OCI-LY3 (cell line): ENCODE results near the gene STK32A.
"Not testable (repeated sequence)": the region's sequence is repeated elsewhere in the genome, so short reads cannot be mapped to it uniquely, and the experiment has no call there.

Source experiments
- H2AFZ ChIP-seq: fragments of 200-600, 300-600 bp; shearing (Covaris generic); 2 replicates; pipeline ENCODE4 v1.6.0; 2014; ENCODE audit warnings: antibody characterized with exemption, low read depth, low read length
- H3K27ac ChIP-seq: fragments of 200-600, 300-600 bp; sonication (generic); 2 replicates; pipeline ENCODE4 v1.5.1; 2014; ENCODE audit warnings: mild to moderate bottlenecking, low read length, moderate library complexity, mixed read lengths
- H3K27me3 ChIP-seq: fragments of 200-600, 300-600 bp; sonication (generic); 2 replicates; pipeline ENCODE4 v1.6.1; 2014; ENCODE audit warnings: low read depth, low read length, mixed read lengths
- H3K36me3 ChIP-seq: fragments of 200-600, 300-600 bp; sonication (generic); replicated peaks from 2 replicates; pipeline ENCODE3; 2014; ENCODE audit warnings: low read depth, low read length, mixed read lengths
- H3K4me1 ChIP-seq: fragments of 300-600, 200-600 bp; sonication (generic); 2 replicates; pipeline ENCODE4 v1.6.1; 2014; ENCODE audit warnings: low read length, mixed read lengths
- H3K4me2 ChIP-seq: fragments of 200-600, 300-600 bp; sonication (generic); 2 replicates; pipeline ENCODE4 v1.6.1; 2014; ENCODE audit warnings: low read length, mixed read lengths
- H3K4me3 ChIP-seq: fragments of 300-600, 200-600 bp; sonication (generic); 2 replicates; pipeline ENCODE4 v1.5.1; 2014; ENCODE audit warnings: antibody characterized with exemption, mild to moderate bottlenecking, low read length, moderate library complexity
- H3K79me2 ChIP-seq: fragments of 300-600, 200-600 bp; shearing (Covaris generic); 2 replicates; pipeline ENCODE4 v1.6.1; 2014; ENCODE audit warnings: mild to moderate bottlenecking, low read length, mixed read lengths
- H3K9ac ChIP-seq: fragments of 300-600, 200-600 bp; shearing (Covaris generic); 2 replicates; pipeline ENCODE4 v1.6.0; 2014; ENCODE audit warnings: mild to moderate bottlenecking, low read length, moderate library complexity
- H3K9me3 ChIP-seq: fragments of 200-600, 300-600 bp; shearing (Covaris generic); 2 replicates; pipeline ENCODE4 v1.6.1; 2014; ENCODE audit warnings: low read length, mixed read lengths; ENCODE audit not compliant: insufficient read depth
- H4K20me1 ChIP-seq: fragments of 200-600, 300-600 bp; sonication (generic); 2 replicates; pipeline ENCODE4 v1.6.1; 2016; ENCODE audit warnings: low read length, mixed read lengths; ENCODE audit not compliant: insufficient read depth
- CTCF ChIP-seq: fragments of 200-600, 300-600 bp; sonication (generic); IDR thresholded peaks from 2 replicates; pipeline ENCODE4 v1.5.1; 2014; ENCODE audit warnings: antibody characterized with exemption, low read length, low read depth
- EZH2phosphoT487 ChIP-seq: fragments of 200-600 bp; shearing (Covaris generic); IDR thresholded peaks from 2 replicates; pipeline ENCODE4 v1.6.1; 2018; ENCODE audit warnings: antibody characterized with exemption, mixed run types, low read depth

Gene STK32A

GRCh38 chr5:147240266-147240985, 5.6 kb downstream of the STK32A start:
- H3K36me3 ChIP-seq, result no peaks in the 10 kb centered on the region
- H3K4me3 ChIP-seq, result no peak overlapping the region
- H3K9ac ChIP-seq, result no peak overlapping the region
- no peak overlapping the region for H3K4me2 ChIP-seq
- H2AFZ ChIP-seq, result no peak overlapping the region
- TF ChIP-seq EZH2phosphoT487 (no peak), CTCF (no peak)
- H3K27ac ChIP-seq, result no peak overlapping the region
- H3K79me2 ChIP-seq, result no peaks in the 10 kb centered on the region
- no peaks in the 10 kb centered on the region for H4K20me1 ChIP-seq
- no peaks in the 10 kb centered on the region for H3K9me3 ChIP-seq
- H3K4me1 ChIP-seq, result no peaks in the 10 kb centered on the region
- H3K27me3 ChIP-seq, result no peaks in the 10 kb centered on the region

- not testable (repeated sequence) for H3K9me3 ChIP-seq, H3K36me3 ChIP-seq, H2AFZ ChIP-seq, H3K27ac ChIP-seq, H3K4me1 ChIP-seq, H3K4me3 ChIP-seq, H3K4me2 ChIP-seq, H3K79me2 ChIP-seq, H3K9ac ChIP-seq, H4K20me1 ChIP-seq, H3K27me3 ChIP-seq
Measured at GRCh38 chr5:147243238-147243637, 8.4 kb downstream of the STK32A start.

- no peak overlapping the region for H3K27ac ChIP-seq
- H2AFZ ChIP-seq, result no peak overlapping the region
- H3K36me3 ChIP-seq, result no peaks in the 10 kb centered on the region
- TF ChIP-seq EZH2phosphoT487, result no peak
- TF ChIP-seq CTCF, result no peak
- no peak overlapping the region for H3K9ac ChIP-seq
- no peaks in the 10 kb centered on the region for H3K79me2 ChIP-seq
- no peak overlapping the region for H3K4me3 ChIP-seq
- H3K4me2 ChIP-seq, result no peak overlapping the region
- no peaks in the 10 kb centered on the region for H3K27me3 ChIP-seq
- H3K4me1 ChIP-seq, result no peaks in the 10 kb centered on the region
- no peaks in the 10 kb centered on the region for H4K20me1 ChIP-seq
- H3K9me3 ChIP-seq, result no peaks in the 10 kb centered on the region
Measured at GRCh38 chr5:147245381-147246165, 10.7 kb downstream of the STK32A start.

GRCh38 chr5:147248561-147248960, 13.7 kb downstream of the STK32A start:
- H3K79me2 ChIP-seq, result no peaks in the 10 kb centered on the region
- H3K9me3 ChIP-seq, result no peaks in the 10 kb centered on the region
- no peak overlapping the region for H2AFZ ChIP-seq
- no peaks in the 10 kb centered on the region for H3K36me3 ChIP-seq
- no peaks in the 10 kb centered on the region for H3K27me3 ChIP-seq
- no peak for TF ChIP-seq CTCF
- TF ChIP-seq EZH2phosphoT487, result no peak
- H3K4me3 ChIP-seq, result no peak overlapping the region
- H3K9ac ChIP-seq, result no peak overlapping the region
- H3K4me2 ChIP-seq, result no peak overlapping the region
- no peaks in the 10 kb centered on the region for H3K4me1 ChIP-seq
- no peak overlapping the region for H3K27ac ChIP-seq
- H4K20me1 ChIP-seq, result no peaks in the 10 kb centered on the region
